Esophagus (tissue), 2 donors: ENCODE measurements around the gene HTR7. TPM values are rescaled to one million over a fixed set of nuclear protein-coding genes. Genes with fewer than 3 reads are reported as not detected.

Experiments used
- H3K27ac ChIP-seq, 2 donors: one replicate each; pipeline ENCODE4 v1.5.1; 2013; ENCODE audit warnings: low read depth in 2 of 2, mild to moderate bottlenecking in 2 of 2, inconsistent platforms in 1 of 2, low read length in 1 of 2, moderate library complexity in 1 of 2
- H3K27me3 ChIP-seq, 2 donors: one replicate each; pipeline ENCODE4 v1.6.1; 2013; ENCODE audit warnings: low read length in 2 of 2, control low read depth in 1 of 2, mild to moderate bottlenecking in 1 of 2; ENCODE audit not compliant: insufficient read depth in 2 of 2, control insufficient read depth in 1 of 2
- H3K36me3 ChIP-seq, 2 donors: one replicate each; pipeline ENCODE4 v1.6.1; 2013; ENCODE audit warnings: low read length in 1 of 2; ENCODE audit not compliant: control insufficient read depth in 2 of 2, insufficient read depth in 2 of 2
- H3K4me1 ChIP-seq, 2 donors: one replicate each; pipeline ENCODE4 v1.6.1; 2013; ENCODE audit warnings: low read length in 1 of 2; ENCODE audit not compliant: control insufficient read depth in 2 of 2, insufficient read depth in 2 of 2
- H3K4me3 ChIP-seq, 2 donors: one replicate each; pipeline ENCODE4 v1.5.1; 2013; ENCODE audit warnings: low read length in 2 of 2, mild to moderate bottlenecking in 2 of 2, low read depth in 1 of 2, moderate library complexity in 1 of 2
- H3K9me3 ChIP-seq, 2 donors: one replicate each; pipeline ENCODE4 v1.6.1; 2013; ENCODE audit warnings: mild to moderate bottlenecking in 2 of 2, low read depth in 1 of 2, low read length in 1 of 2, moderate library complexity in 1 of 2; ENCODE audit not compliant: control insufficient read depth in 2 of 2, insufficient read depth in 1 of 2
- WGBS, 2 donors: extraction: QIAGEN DNeasy Blood & Tissue Kit; methylation state at CpG; one replicate each; pipeline ENCODE4 v1.1.7; 2013; 5-methylcytosine and 5-hydroxymethylcytosine counted together
- polyA plus RNA-seq, 2 donors: library from polyadenylated mRNA; stranded (reverse); fragments of 200-250 nt; gene quantifications; one replicate each; pipeline ENCODE4 v1.2.3, GENCODE V29; 2013
- donor health status: healthy with polysubstance abuse.
- donor health status: Bipolar disorder and iron deficiency.

Gene HTR7
- polyA plus RNA-seq, 2 donors = 0.10 to 0.21 TPM

GRCh38 chr10:90860790-90861189, 3.0 kb upstream of the HTR7 start:
- Histone ChIP-seq H3K4me3 (no peak overlapping the region), H3K4me1 (peaks cover 0 to 5% of the 10 kb centered on the region in 2 donors), H3K36me3 (no peaks in the 10 kb centered on the region), H3K9me3 (no peaks in the 10 kb centered on the region), H3K27ac (no peak overlapping the region), H3K27me3 (peaks cover 0 to 4% of the 10 kb centered on the region in 2 donors)
- WGBS, 2 donors = 79 to 81% methylated on average over 1 of the region's 1 CpG

- Histone ChIP-seq H3K4me1 (peaks cover 0 to 5% of the 10 kb centered on the region in 2 donors), H3K36me3 (no peaks in the 10 kb centered on the region), H3K4me3 (no peak overlapping the region), H3K9me3 (no peaks in the 10 kb centered on the region), H3K27me3 (peaks cover 0 to 4% of the 10 kb centered on the region in 2 donors), H3K27ac (no peak overlapping the region)
- 69 to 80% methylated on average over 5 of the region's 5 CpGs for WGBS, 2 donors
Observed at GRCh38 chr10:90859321-90859751, 1.5 kb upstream of the HTR7 start.

- WGBS, 2 donors = 33 to 35% methylated on average over 10 of the region's 10 CpGs
- Histone ChIP-seq H3K4me3 (peak overlapping the region in 1 of 2 donors; percentile 65), H3K27ac (no peak overlapping the region), H3K9me3 (no peaks in the 10 kb centered on the region), H3K27me3 (peaks cover 0 to 4% of the 10 kb centered on the region in 2 donors), H3K4me1 (peaks cover 0 to 5% of the 10 kb centered on the region in 2 donors), H3K36me3 (no peaks in the 10 kb centered on the region)
Observed at GRCh38 chr10:90858461-90858968, 676 bp upstream of the HTR7 start.

GRCh38 chr10:90856964-90857634, 740 bp downstream of the HTR7 start:
- peaks cover 0 to 6% of the 10 kb centered on the region in 2 donors for H3K27me3 ChIP-seq
- no peak overlapping the region for H3K27ac ChIP-seq
- WGBS, 2 donors = 9 to 13% methylated on average over 55 to 59 of the region's 59 CpGs
- H3K4me3 ChIP-seq = peak overlapping the region; percentile 65
- no peaks in the 10 kb centered on the region for H3K36me3 ChIP-seq
- H3K4me1 ChIP-seq = peaks cover 0 to 5% of the 10 kb centered on the region in 2 donors
- no peaks in the 10 kb centered on the region for H3K9me3 ChIP-seq

- H3K9me3 ChIP-seq = no peaks in the 10 kb centered on the region
- peaks cover 0 to 5% of the 10 kb centered on the region in 2 donors for H3K4me1 ChIP-seq
- peaks cover 0 to 6% of the 10 kb centered on the region in 2 donors for H3K27me3 ChIP-seq
- WGBS, 2 donors = 92 to 96% methylated on average over 3 of the region's 3 CpGs
- H3K36me3 ChIP-seq = no peaks in the 10 kb centered on the region
- H3K4me3 ChIP-seq = no peak overlapping the region
- no peak overlapping the region for H3K27ac ChIP-seq
Observed at GRCh38 chr10:90856261-90856660, 1.6 kb downstream of the HTR7 start.

GRCh38 chr10:90855126-90855525, 2.7 kb downstream of the HTR7 start:
- Histone ChIP-seq H3K27me3 (peaks cover 0 to 6% of the 10 kb centered on the region in 2 donors), H3K4me3 (no peak overlapping the region), H3K4me1 (peaks cover 0 to 5% of the 10 kb centered on the region in 2 donors), H3K27ac (no peak overlapping the region), H3K36me3 (no peaks in the 10 kb centered on the region), H3K9me3 (no peaks in the 10 kb centered on the region)
- WGBS, 2 donors = 62 to 71% methylated on average over 3 of the region's 3 CpGs

- Histone ChIP-seq H3K36me3 (no peaks in the 10 kb centered on the region), H3K4me3 (no peak overlapping the region), H3K4me1 (no peaks in the 10 kb centered on the region), H3K9me3 (no peaks in the 10 kb centered on the region), H3K27me3 (peaks cover 0 to 2% of the 10 kb centered on the region in 2 donors), H3K27ac (no peak overlapping the region)
- WGBS, 2 donors = 42 to 58% methylated on average over 1 of the region's 1 CpG
Observed at GRCh38 chr10:90849956-90850749, 7.7 kb downstream of the HTR7 start.

GRCh38 chr10:90847436-90847835, 10.4 kb downstream of the HTR7 start:
- 14 to 32% methylated on average over 1 of the region's 1 CpG for WGBS, 2 donors

GRCh38 chr10:90846746-90847145, 11.1 kb downstream of the HTR7 start:
- H3K9me3 ChIP-seq = no peaks in the 10 kb centered on the region
- no peaks in the 10 kb centered on the region for H3K36me3 ChIP-seq
- H3K27ac ChIP-seq = no peak overlapping the region
- H3K4me1 ChIP-seq = no peaks in the 10 kb centered on the region
- WGBS, 2 donors = 80% methylated on average over 1 of the region's 1 CpG
- no peak overlapping the region for H3K4me3 ChIP-seq
- H3K27me3 ChIP-seq = no peaks in the 10 kb centered on the region

More at GRCh38 chr10:90847436-90847835, 10.4 kb downstream of the HTR7 start:
- Histone ChIP-seq H3K27me3 (no peaks in the 10 kb centered on the region), H3K27ac (no peak overlapping the region), H3K36me3 (no peaks in the 10 kb centered on the region), H3K4me1 (no peaks in the 10 kb centered on the region), H3K4me3 (no peak overlapping the region), H3K9me3 (no peaks in the 10 kb centered on the region)
